Thoracic aorta (tissue), 2 donors: ENCODE measurements around the gene AKT2. TPM values are rescaled to one million over a fixed set of nuclear protein-coding genes. Genes with fewer than 3 reads are reported as not detected.

Experiments used
- ATAC-seq: fragments of 150-250 bp; one replicate; pipeline ENCODE4 v1.8.0; 2017; ENCODE audit warnings: low read depth; ENCODE audit not compliant: insufficient number of reproducible peaks, low FRiP score
- DNase-seq: peaks from one replicate; pipeline ENCODE4 v3.0.0-alpha.2; 2020; ENCODE audit warnings: low spot score
- H3K27ac ChIP-seq, 2 donors: fragments of 200-600 bp; sonication (generic); 1 replicate in 1 of 2; 2 replicates in 1 of 2; pipeline ENCODE4 v1.5.1; 2016; ENCODE audit warnings: mild to moderate bottlenecking in 2 of 2, moderate library complexity in 2 of 2
- H3K27me3 ChIP-seq: fragments of 200-600 bp; sonication (generic); replicated peaks from 2 replicates; pipeline ENCODE4 v1.6.0; 2016; ENCODE audit warnings: mild to moderate bottlenecking; ENCODE audit not compliant: insufficient read depth
- H3K36me3 ChIP-seq: fragments of 200-600 bp; sonication (generic); one replicate; pipeline ENCODE4 v1.5.1; 2016
- H3K4me1 ChIP-seq, 2 donors: fragments of 200-600 bp; sonication (generic); 1 replicate in 1 of 2; 2 replicates in 1 of 2; pipeline versions ENCODE4 v1.5.1 to v1.6.0; 2016; ENCODE audit warnings: low read depth in 2 of 2, mild to moderate bottlenecking in 1 of 2; ENCODE audit not compliant: control insufficient read depth in 1 of 2
- H3K4me3 ChIP-seq: fragments of 200-600 bp; sonication (generic); 2 replicates; pipeline ENCODE4 v1.5.1; 2016; ENCODE audit warnings: mild to moderate bottlenecking
- H3K9me3 ChIP-seq: fragments of 200-600 bp; sonication (generic); 2 replicates; pipeline ENCODE4 v1.5.1; 2016
- total RNA-seq, 2 donors: library from RNA; depleted of rRNA; stranded (reverse); fragments of >200 nt; gene quantifications; one replicate each; pipeline versions ENCODE4 v1.1.0 to v1.2.3, GENCODE V29; 2016
- TF ChIP-seq, protein P1 (sequence below): fragments of 200-600 bp; sonication (generic); IDR thresholded peaks from one replicate; pipeline ENCODE4 v1.5.1; 2019; ENCODE audit warnings: antibody characterized with exemption

Gene AKT2
- total RNA-seq, 2 donors from 2014 or later = 94.5 to 138 TPM

DNA sequence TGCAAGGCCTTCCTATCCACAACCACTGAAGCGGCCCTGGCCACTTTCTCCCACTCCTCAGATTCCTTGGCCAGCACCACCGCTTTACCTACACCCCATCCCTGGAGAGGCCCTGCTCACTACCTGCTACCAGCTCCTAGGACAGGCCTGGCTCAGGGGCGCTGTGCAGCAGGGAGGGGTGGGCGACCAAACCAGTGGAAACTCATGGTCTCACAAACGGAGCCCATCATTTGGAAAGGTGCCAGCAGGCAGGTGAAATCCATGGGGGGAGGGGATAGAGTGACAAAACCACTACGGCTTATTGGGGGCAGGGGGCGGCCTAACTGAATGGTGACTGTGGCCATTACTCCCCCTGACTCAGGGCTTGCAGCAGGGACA, 35.4 kb upstream of the AKT2 start:
- Histone ChIP-seq H3K4me1 (peaks cover 0 to 5% of the 10 kb centered on the region in 2 donors), H3K27ac (no peak overlapping the region), H3K9me3 (no peaks in the 10 kb centered on the region), H3K27me3 (no peaks in the 10 kb centered on the region), H3K4me3 (no peak overlapping the region), H3K36me3 (peaks cover 45% of the 10 kb centered on the region)
- ATAC-seq (no peak), DNase-seq (no peak)
- TF ChIP-seq, protein P1, sequence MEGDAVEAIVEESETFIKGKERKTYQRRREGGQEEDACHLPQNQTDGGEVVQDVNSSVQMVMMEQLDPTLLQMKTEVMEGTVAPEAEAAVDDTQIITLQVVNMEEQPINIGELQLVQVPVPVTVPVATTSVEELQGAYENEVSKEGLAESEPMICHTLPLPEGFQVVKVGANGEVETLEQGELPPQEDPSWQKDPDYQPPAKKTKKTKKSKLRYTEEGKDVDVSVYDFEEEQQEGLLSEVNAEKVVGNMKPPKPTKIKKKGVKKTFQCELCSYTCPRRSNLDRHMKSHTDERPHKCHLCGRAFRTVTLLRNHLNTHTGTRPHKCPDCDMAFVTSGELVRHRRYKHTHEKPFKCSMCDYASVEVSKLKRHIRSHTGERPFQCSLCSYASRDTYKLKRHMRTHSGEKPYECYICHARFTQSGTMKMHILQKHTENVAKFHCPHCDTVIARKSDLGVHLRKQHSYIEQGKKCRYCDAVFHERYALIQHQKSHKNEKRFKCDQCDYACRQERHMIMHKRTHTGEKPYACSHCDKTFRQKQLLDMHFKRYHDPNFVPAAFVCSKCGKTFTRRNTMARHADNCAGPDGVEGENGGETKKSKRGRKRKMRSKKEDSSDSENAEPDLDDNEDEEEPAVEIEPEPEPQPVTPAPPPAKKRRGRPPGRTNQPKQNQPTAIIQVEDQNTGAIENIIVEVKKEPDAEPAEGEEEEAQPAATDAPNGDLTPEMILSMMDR = no peak

DNA sequence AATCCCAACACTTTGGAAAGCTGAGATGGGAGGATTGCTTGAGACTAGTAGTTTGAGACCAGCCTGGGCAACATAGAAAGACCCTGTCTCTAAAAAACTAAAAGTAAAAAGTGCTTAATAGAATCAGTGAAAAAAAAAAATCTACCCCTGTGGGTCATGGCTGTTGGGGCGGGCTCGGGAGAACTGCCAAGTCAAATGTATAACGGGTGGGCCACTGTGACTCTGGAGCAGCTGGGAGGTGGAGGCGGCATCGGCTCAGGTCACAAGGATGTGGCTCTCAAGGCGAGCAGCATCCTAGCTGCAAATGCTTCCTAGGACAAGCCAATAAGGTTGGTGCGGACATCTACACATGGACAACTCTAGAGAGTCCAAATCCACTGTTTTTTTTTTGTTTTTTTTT, 32.2 kb upstream of the AKT2 start:
- Histone ChIP-seq H3K27ac (no peak overlapping the region), H3K4me3 (no peak overlapping the region), H3K36me3 (peaks cover 17% of the 10 kb centered on the region), H3K9me3 (no peaks in the 10 kb centered on the region), H3K4me1 (peaks cover 0 to 5% of the 10 kb centered on the region in 2 donors), H3K27me3 (no peaks in the 10 kb centered on the region)
- no peak for ATAC-seq
- TF ChIP-seq, protein P1 = no peak
- DNase-seq = no peak

DNA sequence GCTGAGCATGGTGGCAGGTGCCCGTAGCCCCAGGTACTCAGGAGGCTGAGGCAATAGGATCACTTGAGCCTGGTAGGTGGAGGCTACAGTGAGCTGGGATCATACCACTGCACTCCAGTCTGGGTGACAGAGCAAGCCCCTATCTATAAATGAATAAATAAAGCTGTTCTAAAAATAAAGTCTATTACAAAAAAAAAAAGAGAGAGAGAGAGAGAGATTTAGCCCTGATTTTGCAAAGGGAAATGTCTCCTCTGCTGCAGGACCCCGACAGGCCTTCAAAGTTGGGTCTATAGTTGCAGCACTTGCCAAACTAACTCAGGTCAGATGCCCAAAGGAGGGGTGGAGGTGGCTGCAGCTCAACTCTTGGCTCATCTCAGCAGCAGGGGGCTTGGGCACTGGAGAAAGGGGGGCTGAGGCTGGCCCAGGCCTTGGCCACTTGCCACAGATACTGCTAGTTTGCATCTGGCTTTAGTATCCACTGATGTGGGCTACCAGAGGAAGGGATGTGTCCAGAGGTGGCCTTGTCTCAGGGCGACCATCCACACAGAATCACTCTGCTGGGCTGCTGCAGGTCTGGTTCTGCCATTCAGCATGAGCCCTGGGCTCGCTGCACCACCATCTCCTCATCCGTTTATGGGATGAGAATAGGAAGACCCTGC, 30.8 kb upstream of the AKT2 start:
- no peak overlapping the region for H3K4me3 ChIP-seq
- no peaks in the 10 kb centered on the region for H3K27me3 ChIP-seq
- TF ChIP-seq, protein P1 = no peak
- no peaks in the 10 kb centered on the region for H3K9me3 ChIP-seq
- no peak for DNase-seq
- H3K27ac ChIP-seq = no peak overlapping the region
- peaks cover 0 to 5% of the 10 kb centered on the region in 2 donors for H3K4me1 ChIP-seq
- H3K36me3 ChIP-seq = peaks cover 5% of the 10 kb centered on the region
- no peak for ATAC-seq

DNA sequence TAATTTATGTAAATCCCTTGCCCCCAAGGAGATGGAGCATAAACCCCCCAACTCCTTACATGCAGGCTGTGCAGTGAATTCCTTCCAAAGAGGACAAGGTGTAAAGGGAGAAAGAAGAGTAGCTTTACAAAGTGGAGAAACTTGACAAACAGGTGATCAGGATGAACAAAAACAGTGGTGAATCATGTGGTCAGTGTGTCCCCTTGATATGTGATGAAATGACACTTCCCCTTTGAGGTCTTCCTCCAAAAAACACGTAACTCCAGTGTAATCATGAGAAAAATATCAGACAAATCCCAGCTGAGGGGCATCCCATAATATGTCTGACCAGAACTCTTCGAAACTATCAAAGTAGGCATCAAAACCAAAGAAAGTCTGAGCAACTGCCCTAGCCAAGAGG, 29.5 kb upstream of the AKT2 start:
- ATAC-seq = no peak
- TF ChIP-seq, protein P1 = no peak
- no peaks in the 10 kb centered on the region for H3K9me3 ChIP-seq
- DNase-seq = no peak
- peaks cover 0 to 5% of the 10 kb centered on the region in 2 donors for H3K4me1 ChIP-seq
- H3K36me3 ChIP-seq = no peaks in the 10 kb centered on the region
- H3K27ac ChIP-seq = no peak overlapping the region
- no peak overlapping the region for H3K4me3 ChIP-seq
- H3K27me3 ChIP-seq = no peaks in the 10 kb centered on the region

DNA sequence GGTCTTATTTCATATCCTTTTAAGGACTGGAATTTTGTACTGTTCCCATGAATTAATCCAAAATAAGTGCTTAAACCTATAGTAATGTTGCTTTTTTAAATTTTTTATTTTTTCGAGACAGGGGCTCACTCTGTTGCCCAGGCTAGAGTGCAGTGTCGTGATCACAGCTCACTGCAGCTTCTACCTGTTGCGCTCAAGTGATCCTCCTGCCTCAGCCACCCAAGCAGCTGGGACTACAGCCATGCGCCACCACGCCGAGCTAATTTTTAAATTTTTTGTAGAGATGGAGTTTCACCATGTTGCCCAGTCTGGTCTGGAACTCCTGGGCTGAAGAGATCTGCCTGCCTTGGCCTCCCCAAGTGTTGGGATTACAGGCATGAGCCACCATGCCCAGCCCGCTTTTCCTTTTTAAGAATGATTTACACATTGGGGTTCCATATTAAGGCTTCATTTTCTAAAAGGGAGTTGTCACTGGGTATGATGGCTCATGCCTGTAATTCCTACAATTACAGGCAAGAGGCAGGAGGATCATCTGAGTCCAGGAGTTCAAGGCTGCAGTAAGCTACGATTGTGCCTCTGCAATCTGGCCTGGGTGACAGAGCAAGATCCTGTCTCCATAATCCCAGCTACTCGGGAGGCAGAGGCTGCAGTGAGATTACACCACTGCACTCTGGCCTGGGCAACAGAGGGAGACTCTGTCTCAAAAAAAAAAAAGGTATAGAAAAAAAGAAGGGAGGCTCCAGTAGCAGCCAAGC, 28.3 kb upstream of the AKT2 start:
- H3K9me3 ChIP-seq = no peaks in the 10 kb centered on the region
- peaks cover 0 to 5% of the 10 kb centered on the region in 2 donors for H3K4me1 ChIP-seq
- DNase-seq (no peak), ATAC-seq (no peak)
- H3K27me3 ChIP-seq = no peaks in the 10 kb centered on the region
- TF ChIP-seq, protein P1 = no peak
- no peak overlapping the region for H3K4me3 ChIP-seq
- H3K27ac ChIP-seq = no peak overlapping the region
- H3K36me3 ChIP-seq = no peaks in the 10 kb centered on the region
